Brain microvascular endothelial cell (primary cell): ENCODE results near the gene TPRG1.

Source experiments
- DNase-seq: peaks from one replicate; pipeline ENCODE4 v3.0.0-alpha.2; 2020
- H3K27ac ChIP-seq: fragments of 250-450 bp; sonication (Bioruptor Pico); 2 replicates; pipeline ENCODE4 v1.5.1; 2020; ENCODE audit warnings: mild to moderate bottlenecking, moderate library complexity
- H3K27me3 ChIP-seq: fragments of 250-450 bp; sonication (Bioruptor Pico); replicated peaks from 2 replicates; pipeline ENCODE4 v1.5.1; 2020; ENCODE audit warnings: mild to moderate bottlenecking
- H3K36me3 ChIP-seq: fragments of 250-450 bp; sonication (Bioruptor Pico); replicated peaks from 2 replicates; pipeline ENCODE4 v1.5.1; 2020; ENCODE audit warnings: mild to moderate bottlenecking
- H3K4me3 ChIP-seq: 2 replicates; pipeline ENCODE4 v1.5.1; 2011; ENCODE audit warnings: low read depth, mild to moderate bottlenecking, control low read depth, low read length, moderate library complexity
- in situ Hi-C: cut with HindIII; loops from 2 replicates; pipeline ENCODE4 v1.10.0; 2017; ENCODE audit warnings: low sequenced_read_pairs, low pct_ligation_motif_present
- TF ChIP-seq, protein P1 (sequence below): IDR thresholded peaks from 2 replicates; pipeline ENCODE4 v1.5.1; 2011; ENCODE audit warnings: low read depth, mild to moderate bottlenecking, moderate library complexity, low read length, control low read depth, inconsistent platforms; ENCODE audit errors: missing control alignments

The TPRG1 gene

DNA sequence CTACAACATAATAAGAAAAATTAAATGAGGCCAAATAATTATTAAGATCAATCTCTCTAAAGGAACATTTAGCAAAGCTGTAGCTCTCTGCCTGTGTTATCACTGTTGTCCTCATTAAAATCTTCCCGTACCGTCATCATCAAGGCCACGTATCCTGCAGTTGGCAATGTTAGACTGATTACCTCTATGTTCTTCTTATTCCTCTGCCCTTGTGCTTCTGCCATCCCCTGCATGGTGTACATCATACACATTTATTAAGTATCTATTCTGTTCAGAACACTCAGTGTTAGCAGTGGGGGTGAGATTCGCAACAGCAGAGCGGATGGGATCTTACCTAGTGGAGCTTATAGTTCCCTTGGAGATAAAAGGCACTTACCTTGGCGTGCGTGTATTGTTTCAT, 12.8 kb downstream of the TPRG1 start:
- in situ Hi-C loops: no loop called here
- Histone ChIP-seq H3K36me3 (no peaks in the 10 kb centered on the region), H3K27ac (no peak overlapping the region), H3K4me3 (no peak overlapping the region), H3K27me3 (no peaks in the 10 kb centered on the region)
- TF ChIP-seq, protein P1, sequence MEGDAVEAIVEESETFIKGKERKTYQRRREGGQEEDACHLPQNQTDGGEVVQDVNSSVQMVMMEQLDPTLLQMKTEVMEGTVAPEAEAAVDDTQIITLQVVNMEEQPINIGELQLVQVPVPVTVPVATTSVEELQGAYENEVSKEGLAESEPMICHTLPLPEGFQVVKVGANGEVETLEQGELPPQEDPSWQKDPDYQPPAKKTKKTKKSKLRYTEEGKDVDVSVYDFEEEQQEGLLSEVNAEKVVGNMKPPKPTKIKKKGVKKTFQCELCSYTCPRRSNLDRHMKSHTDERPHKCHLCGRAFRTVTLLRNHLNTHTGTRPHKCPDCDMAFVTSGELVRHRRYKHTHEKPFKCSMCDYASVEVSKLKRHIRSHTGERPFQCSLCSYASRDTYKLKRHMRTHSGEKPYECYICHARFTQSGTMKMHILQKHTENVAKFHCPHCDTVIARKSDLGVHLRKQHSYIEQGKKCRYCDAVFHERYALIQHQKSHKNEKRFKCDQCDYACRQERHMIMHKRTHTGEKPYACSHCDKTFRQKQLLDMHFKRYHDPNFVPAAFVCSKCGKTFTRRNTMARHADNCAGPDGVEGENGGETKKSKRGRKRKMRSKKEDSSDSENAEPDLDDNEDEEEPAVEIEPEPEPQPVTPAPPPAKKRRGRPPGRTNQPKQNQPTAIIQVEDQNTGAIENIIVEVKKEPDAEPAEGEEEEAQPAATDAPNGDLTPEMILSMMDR: no peak
- no peak for DNase-seq

- TF ChIP-seq, protein P1: no peak
- peak; percentile 79 for DNase-seq
These were observed 14.3 kb downstream of the TPRG1 start for GRCh38 chr3:189186101-189186500.

DNA sequence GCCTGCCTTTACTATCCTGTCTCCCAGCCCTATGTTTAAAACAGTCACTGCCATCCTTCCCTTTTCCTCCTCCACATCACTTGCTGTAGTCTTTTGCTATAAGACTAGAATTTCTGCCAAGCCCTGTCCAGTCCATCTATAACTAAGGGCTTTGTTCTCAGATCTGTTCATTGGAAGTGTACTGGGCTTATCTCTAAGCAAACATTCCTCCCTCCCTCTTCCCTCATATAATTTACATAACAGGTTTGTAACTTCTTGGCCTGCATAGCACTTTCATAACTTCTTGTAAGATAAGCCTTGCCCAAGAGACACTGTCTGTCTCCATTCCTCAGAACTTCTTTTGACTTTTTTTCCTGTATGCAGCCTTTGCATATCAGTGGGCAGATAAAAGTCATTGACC, 16.7 kb downstream of the TPRG1 start:
- peak; percentile 22 for DNase-seq
- TF ChIP-seq, protein P1: no peak
- H3K36me3 ChIP-seq: no peaks in the 10 kb centered on the region
- no peak overlapping the region for H3K27ac ChIP-seq
- no peak overlapping the region for H3K4me3 ChIP-seq
- no peaks in the 10 kb centered on the region for H3K27me3 ChIP-seq
- in situ Hi-C loops: no loop called here

More at GRCh38 chr3:189186101-189186500, 14.3 kb downstream of the TPRG1 start:
- no peaks in the 10 kb centered on the region for H3K36me3 ChIP-seq
- in situ Hi-C loops: no loop called here
- no peak overlapping the region for H3K27ac ChIP-seq
- no peak overlapping the region for H3K4me3 ChIP-seq
- H3K27me3 ChIP-seq: no peaks in the 10 kb centered on the region

GRCh38 chr3:189192725-189193124, 21.0 kb downstream of the TPRG1 start:
- TF ChIP-seq, protein P1: no peak
- Histone ChIP-seq H3K27me3 (no peaks in the 10 kb centered on the region), H3K27ac (no peak overlapping the region), H3K4me3 (no peak overlapping the region), H3K36me3 (no peaks in the 10 kb centered on the region)
- no peak for DNase-seq
- in situ Hi-C loops: no loop called here

DNA sequence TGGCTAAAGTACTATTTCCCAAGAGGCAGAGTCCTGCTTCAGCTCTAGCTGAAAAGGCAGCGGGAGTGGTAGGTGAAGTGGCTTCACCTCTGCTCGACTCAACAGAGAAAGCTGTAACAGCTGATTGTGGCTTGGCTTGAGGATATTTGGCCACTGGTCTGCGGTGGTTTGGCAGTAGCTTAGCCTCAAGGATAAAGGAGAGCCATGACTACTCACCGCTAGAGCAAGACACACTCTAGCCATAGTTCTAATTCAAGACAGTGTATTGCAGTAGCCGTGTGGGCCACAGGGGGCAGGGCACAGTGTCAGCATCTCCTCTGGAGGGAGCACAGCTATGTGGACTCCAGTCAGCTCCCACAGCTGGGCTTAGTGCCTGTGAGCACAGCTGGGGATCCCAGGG, 23.5 kb downstream of the TPRG1 start:
- TF ChIP-seq, protein P1: peak; percentile 52
- DNase-seq: no peak
- Histone ChIP-seq H3K27me3 (no peaks in the 10 kb centered on the region), H3K36me3 (no peaks in the 10 kb centered on the region), H3K4me3 (no peak overlapping the region), H3K27ac (no peak overlapping the region)
- in situ Hi-C loops: no loop called here

GRCh38 chr3:189202106-189202505, 30.3 kb downstream of the TPRG1 start:
- Histone ChIP-seq H3K27ac (no peak overlapping the region), H3K4me3 (no peak overlapping the region), H3K36me3 (no peaks in the 10 kb centered on the region), H3K27me3 (no peaks in the 10 kb centered on the region)
- TF ChIP-seq, protein P1: no peak
- in situ Hi-C loops: no loop called here
- DNase-seq: no peak
